ENCODE data around the gene LATS2.

DNA sequence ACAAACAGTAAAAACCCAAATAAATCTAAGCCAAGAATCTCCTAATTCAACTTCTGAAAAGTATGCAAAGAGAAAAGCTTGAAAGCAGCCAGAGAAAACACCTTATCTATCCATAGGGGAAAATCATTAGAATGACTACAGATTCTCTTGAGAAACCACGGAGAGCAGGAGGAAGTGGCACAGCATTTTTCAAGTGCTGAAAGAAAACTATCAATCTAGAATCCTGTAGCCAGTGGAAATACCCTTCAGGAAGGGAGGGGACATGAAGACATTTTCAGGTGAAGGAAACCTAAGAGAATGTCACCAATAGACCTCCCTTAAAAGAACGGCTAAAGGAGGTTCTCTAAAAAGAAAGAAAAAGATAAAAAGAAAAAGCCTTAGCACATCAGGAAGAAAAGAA lies 92.6 kb downstream of the LATS2 start:
- TF ChIP-seq POLR2AphosphoS5 (IDR thresholded peaks at IDR 0.05; ENCODE audit: low read depth, low read length) (no peak), TAF1 (IDR thresholded peaks at IDR 0.05; ENCODE audit: borderline replicate concordance, insufficient read depth, low read length) (no peak), REST (IDR thresholded peaks at IDR 0.05; ENCODE audit: insufficient read depth in 1 of 2, low read depth in 2 of 2, low read length in 2 of 2) (no peak)
